T-helper 2 cell treated with Interferon-gamma antibody and Interleukin-4, amounts not matched to agents 100 ng/mL and 5 ng/mL, for 36 hours (primary cell): ENCODE measurements around the gene NKIRAS2. TPM values are rescaled to one million over a fixed set of nuclear protein-coding genes. Genes with fewer than 3 reads are reported as not detected.

Experiments
- intact Hi-C: fragments of 100-400 bp; cut with micrococcal nuclease; formaldehyde crosslinking; loops from one replicate; pipeline ENCODE4 v1.15.1; 2023
- total RNA-seq: library from RNA; stranded (reverse); gene quantifications from 2 replicates; pipeline ENCODE4 v1.2.3, GENCODE V29; 2022

NKIRAS2 gene
- total RNA-seq, 1 donor from 2014 or later, result 24.7 TPM

DNA sequence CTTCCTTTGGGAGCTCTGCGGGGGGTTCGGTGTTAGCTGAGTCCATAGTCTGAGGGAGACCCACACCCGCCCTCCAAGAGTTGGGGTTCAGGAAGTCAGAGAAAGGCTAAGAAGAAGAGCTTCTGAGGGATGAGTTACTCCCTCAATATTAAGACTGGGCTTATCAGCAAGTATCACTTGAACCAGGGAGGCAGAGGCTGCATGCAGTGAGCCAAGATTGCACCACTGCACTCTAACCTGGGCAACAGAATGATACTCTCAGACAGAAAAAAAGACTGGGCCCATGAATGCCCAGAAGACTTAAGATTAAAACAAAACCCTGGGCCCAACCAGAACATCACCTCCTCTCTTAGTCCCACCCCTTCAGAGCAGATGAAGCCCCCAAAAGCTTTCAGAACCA lies 6.0 kb downstream of the NKIRAS2 start:
- intact Hi-C loops, result loop anchor here (1.0 to 10.0 kb wide), 3 partner anchors 41 to 291 kb away; partner anchors contain the start of gene HAP1

DNA sequence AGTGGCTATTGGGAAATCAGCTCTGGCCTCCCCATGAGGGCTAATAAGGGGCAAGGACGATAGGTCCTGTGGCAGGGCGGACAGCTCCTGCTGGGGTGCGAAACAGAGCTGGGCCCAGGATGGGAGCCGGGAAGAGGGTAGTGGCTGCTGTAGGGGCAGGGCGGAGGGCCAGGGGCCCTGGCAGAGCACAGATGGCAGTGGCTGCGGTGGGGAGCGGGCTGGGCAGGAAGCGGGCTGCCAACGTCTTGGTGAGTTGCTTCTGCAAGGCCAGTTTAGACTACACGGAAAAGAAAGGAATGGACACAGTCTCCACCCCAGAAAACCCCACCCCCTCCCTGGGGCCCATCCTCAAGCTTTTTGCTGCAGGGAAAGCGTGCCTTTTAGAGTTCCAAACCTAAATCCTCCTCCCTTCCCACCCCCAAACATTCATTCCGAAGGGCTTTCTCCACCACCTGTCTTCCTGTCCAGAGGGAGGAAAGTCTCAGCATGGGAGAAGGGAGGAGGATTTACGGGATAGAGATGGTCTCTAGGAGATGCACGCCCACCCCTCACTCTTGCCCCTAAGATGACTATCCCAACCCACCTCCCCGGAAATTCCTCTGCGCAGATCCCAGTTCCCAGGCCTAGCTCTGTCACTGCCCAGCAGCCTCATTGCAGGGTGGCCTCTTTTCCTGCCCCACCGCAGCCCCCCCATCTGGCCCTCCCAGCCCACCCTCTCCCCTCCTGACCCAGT lies 7.1 kb downstream of the NKIRAS2 start:
- intact Hi-C loops, result loop anchor here (5.0 to 10.0 kb wide), 2 partner anchors 40 to 292 kb away; partner anchors contain the start of gene HAP1

DNA sequence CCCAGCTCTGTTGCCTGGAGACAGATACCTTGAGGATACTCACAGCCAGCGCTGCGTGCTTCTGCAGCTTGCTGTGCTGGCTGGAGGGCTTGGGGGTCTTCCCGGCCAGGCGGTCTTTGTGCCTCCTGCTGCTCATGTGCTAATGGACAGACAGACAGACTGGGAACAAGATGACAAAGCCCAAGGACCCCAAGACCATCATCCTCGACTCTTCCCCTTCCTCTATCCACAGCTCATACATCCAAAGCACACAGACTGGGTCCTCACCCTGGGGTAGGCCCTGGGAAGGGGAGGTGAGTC lies 7.7 kb downstream of the NKIRAS2 start:
- intact Hi-C loops, result loop anchor here (5.0 to 10.0 kb wide), 2 partner anchors 40 to 293 kb away; partner anchors contain the start of gene HAP1

DNA sequence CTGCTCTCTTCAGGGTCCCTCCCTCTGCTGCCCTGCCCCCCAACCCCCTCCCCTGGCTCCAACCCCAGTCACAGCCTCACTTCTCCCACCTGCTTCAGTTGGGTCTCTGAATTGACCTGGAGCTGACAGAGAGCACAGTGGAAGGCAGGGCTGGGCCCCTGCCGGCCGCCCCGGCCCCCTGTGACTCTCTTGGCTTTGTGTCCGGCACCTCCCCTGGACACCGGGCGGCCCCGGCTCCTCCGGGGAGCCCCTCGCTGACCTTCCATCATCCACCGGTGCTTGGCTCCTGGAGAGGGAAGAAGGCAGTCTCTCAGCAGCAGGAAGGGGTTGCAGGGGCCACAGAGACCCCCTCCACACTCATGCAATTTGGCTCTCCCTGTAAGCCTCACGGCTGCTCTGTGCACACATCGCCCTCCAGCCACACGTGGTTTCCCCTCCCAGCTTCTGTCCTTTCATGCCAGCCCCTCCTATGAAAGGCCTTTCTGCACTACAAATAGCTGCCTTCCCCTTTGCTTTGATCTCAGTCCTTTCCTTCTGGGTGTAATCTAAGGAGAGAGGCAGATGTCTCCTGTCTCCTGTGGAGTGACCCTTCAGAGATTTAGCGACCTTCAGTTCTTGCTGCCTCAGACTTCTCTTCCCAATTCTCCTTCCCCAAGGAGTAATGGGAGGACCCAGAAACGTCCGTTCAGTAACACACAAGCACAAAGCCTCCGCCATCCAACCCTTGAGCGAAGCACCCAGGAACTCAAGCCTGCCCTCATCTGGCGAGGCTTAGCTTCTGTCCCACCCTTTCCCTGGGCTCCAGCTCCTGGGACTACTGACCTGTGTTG lies 8.3 kb downstream of the NKIRAS2 start:
- intact Hi-C loops, result loop anchor here (5.0 to 10.0 kb wide), 2 partner anchors 39 to 293 kb away; partner anchors contain the start of gene HAP1

DNA sequence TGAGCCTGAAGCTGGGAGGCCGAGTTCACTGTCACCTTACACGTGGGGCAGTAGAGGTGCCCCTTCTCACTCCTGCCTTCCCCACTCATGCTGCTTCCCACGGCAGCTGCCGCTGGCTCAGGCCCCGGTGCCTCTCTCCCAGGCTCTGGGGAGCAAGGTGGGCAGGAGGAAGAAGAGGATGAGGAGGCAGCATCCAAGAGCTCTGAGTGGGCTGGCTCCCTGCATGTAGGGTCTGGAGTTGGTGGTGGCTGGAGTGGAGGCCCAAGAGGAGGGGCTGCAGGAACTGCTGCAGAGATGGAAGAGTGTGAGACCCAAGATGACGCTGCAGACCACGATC lies 8.9 kb downstream of the NKIRAS2 start:
- intact Hi-C loops, result loop anchor here (5.0 to 10.0 kb wide), 2 partner anchors 39 to 294 kb away; partner anchors contain the start of gene HAP1

DNA sequence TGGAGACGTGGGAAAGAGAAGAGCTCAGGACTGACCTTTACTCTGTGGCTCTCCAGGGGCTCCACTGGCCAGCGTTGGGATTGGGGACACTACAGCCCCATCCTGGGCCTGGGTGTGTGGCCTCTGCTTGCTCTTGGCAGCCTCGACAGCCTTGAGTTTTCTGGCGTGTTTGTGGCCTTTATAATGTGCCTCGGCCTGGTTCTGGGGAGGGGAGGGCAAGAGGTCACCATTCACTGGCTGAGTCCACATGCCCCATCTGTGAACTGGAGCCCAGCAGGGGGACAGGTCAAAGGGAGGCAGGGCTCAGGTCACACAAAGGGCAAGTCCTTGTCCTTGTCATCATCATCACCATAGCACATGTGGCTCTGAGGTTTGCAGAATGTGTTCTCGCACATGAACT lies 11.7 kb downstream of the NKIRAS2 start:
- intact Hi-C loops, result no loop called here

DNA sequence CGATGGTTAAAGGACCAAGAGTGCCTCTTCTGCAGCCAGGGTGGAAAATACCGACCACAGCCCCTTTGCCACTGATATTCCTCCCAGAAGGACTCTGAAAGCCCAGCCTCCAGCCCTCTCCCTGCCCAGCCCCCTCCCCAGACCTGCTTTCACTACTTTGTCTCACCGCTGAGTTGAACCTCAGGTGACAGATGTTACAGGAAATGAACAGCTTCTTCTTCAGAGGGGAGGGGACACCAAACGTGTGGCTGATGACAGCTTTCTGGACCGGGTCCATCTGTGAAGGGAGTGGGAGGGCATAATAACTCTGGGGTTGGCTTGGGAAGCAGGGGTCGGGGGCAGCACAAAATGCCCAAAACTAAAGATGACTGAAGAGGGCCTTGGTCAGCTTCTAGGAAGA lies 14.2 kb downstream of the NKIRAS2 start:
- intact Hi-C loops, result no loop called here

DNA sequence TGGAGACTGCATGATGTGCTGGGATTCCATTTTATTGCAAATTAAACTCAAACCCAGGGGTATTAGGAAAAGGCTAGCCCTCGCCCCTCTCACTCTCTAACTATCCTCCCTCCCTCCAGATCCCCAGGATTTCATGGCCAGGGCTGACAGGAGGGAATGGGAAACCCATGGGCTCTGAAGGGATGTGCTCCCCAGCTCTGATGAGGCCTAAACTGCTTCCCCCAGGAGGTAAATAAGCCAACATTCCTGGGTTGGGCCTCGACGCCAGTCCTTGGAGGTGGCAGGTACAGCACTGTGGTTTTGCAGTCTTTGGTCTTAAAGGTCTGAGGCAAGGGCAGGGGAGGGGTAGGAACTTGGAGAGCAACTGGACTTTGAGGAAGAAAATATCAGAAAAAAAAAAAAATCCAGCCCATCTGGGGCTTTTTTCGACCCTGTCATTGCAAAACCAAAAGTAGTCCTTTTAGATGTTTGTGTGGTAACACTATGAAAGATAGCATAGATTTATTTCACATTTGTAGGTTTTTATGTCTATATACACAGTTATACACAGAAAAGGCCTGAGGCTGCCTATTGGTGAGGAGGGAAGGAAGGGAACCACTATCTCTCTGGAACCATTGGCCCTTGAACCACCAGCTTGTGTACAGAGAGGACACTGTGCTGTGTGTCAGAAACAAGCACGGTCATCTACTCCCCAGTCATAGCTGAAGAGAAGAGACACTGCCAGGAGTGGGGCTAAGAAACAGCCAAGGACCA lies 18.5 kb downstream of the NKIRAS2 start:
- intact Hi-C loops, result no loop called here

DNA sequence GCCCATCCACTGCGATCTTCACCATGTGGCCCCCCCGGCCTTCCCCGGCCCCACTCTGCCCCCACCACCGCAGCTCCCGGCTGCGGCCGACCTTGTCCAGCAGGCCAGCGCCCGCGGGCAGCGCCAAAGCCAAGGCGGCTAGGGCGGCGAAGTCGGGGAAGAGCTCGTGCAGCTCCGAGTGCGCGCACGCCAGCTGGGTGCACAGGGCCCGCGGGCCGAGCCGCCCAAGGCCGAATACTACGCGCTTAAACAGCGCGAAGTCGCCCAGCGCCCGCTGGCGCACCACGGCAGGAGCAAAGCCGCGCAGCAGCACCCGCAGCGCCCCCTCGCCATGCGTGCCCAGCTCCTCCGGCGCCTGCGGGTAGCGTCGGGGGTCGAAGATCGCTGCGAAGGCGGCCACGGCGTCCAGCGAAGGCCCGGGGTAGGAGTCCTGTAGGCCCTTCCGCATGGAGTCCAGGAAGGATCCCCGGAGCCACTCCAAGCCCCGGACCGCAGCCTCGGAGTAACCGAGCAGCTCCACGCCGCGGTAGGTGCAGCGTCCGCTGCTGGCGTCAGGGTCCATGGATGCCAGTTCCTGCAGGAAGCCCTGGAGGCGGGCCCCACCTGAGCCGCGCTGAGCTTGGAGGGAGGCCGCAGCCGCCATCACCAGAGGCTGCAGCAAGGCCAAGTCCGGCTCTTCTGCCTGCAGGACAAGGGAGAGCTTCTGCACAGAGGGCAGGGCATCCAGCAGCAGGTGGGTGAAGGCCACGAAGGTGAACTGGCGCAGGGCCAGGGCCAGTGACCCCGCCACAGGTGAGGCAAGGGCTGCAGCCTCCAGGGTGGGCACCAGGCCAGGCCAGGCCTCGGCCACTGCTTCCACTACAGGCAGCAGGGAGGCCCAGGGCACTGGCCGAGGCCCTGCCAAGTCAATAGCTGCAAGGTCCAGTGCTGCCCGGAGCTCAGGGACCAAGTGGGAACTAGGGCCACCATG lies 20.2 kb downstream of the NKIRAS2 start:
- intact Hi-C loops, result no loop called here

DNA sequence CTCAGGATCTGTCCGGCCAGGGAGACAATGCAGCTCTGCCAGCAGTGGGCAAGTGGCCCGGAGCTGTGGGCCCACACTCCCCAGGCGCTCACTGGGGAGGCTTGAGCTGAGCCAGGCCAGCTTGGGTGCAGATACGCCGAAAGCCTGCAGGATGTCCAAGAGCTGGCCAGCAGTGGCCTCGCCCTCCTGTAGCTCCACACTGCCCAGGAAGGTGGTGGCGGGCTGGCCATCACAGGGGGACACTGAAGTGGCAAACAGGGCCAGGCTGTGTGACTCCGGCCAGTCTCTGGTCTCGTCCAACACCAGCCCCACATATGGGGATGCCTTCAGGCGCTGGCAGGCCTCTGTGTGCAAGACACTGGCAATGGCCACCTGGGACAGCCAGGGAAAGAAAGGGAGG lies 20.9 kb downstream of the NKIRAS2 start:
- intact Hi-C loops, result no loop called here

DNA sequence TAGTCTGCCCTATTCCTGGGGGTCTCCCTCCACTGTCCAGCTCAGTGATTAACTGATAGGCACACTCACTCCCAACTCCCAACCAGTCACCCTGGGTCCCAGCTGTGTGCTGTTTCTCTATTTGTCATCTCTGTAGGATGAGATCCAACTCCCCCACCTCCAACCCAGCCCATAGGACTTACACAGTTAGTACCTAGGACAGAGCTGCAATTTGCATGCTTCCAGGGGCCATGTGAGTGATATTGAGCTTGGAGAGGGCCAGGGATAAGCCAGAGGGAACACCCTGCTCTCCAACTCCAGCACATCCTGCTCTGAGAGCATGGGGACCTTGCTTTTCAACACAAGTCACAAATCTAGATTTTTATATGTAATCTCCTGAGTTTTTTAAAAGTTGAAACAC lies 21.7 kb downstream of the NKIRAS2 start:
- intact Hi-C loops, result no loop called here

DNA sequence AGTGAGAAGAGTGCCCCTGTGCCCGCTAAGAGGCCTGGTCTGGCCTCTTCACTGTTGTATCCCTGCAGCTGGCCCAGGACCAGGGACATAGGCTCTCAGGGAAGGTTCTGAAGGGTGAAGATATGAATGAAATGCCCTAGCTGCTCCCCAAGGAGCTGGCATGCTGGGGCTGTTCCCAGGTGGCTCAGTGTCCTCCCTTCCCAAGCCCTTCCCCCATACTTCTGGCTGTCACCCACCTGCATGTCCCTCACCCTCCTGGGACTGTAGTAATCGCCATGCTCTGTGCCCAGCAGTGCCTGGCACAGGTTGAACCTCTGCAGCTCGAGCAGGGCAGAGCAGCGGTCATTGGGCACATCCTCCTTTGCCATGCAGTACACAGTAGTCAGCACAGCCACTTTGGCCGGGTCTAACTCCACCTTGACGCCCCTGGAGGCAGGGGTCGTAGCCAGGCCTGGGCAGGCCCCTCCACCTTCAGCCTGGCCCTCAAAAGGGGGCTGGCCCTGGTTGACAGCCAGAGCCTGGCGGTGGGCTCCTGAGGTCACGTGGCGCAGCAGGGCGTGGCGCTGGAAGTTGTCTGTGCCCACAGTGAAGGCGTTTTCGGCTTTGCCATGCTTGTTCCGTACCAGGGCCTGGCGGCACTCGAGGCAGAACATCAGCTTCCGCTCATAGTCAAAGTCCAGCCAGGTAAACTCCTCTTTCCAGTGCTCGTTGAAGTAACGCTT lies 22.9 kb downstream of the NKIRAS2 start:
- intact Hi-C loops, result no loop called here

DNA sequence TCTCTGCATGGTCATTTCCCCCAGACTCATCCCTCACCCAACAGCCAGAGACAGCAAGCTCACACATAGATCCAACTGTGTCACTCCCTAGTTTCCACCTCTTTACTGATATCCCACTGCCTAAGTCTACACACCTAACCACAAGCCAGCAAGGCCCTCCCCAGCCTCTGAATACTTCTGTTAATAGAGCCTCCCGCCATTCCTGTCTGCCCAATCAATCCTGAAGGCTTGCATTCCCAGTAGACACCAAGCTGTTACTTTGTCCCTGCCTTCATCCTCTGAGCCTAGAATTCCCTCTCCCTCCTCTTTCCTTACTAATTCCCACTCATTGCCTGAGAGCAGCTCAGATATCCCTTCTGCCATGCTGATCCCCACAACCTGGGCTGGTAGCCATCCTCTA lies 25.8 kb downstream of the NKIRAS2 start:
- intact Hi-C loops, result no loop called here

DNA sequence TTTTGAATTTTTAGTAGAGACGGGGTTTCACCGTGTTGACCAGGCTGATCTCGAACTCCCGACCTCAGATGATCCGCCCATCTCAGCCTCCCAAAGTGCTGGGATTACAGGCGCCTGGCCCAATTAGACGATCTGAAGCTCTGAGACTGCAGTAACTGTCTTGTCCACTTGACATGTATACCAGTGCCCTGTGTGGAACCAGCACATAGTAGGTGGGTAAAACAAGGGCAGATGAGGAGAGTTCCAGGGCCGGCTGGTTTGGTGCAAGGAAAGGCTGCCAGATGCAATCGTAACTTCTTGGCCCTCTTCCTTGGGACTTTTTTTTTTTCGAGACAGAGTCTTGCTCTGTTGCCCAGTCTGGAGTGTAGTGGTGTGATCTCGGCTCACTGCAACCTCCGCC lies 27.5 kb downstream of the NKIRAS2 start:
- intact Hi-C loops, result no loop called here

DNA sequence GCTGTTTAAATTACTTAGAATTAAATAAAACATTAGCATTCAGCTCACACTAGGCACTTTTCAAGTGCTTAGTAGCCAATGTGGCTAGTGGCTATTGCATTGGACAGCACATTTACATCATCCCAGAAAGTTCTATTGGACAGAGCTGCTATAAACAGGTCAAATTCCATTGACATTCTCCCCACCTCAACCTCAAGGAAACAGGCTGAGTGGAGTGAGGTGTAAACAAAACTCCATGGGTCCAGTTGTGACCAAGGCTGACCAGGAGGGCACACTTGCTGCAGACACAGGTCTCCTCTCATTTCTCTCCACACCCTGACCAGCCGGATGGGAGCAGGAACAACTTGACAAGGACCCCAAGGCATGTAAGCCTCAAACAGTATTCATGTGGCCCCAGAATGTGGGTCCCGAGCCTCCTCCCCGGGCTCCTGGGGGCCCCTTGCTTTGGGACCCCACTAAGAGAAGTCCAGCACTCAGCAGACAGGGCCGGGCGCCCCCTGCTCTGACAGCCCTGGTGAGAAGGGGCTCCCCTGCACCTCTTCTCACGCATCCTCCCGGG lies 30.0 kb downstream of the NKIRAS2 start:
- intact Hi-C loops, result no loop called here

DNA sequence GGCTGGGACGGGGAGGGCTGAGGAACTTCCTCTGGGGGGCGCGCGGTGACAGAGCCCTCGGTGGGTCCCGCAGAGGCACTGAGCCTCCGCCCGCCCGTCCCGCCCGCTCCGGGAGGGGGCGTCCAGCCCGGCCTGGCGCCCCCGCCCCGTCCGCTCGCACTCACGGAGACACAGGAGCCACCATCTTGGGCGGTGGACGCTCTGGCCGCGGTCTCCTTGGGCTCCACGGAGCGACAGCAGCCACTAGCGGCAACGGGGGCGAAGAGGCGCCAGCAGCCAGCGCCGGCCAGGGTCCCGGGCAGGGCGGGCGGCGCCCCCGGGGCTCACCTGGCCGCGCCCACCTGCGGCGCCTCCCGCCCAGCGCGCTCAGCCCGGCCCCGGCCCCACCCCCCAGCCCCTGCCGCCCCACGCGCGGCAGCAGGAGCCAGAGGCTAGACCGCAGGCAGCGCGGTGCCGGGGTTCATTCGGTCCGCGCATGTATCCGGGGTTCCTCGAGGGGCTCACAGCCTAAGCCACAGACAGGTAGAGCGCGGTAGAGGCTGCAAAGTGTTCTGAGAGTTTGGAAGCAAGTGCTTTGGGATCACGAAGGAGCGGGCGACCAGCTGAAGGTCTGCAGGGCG lies 30.6 kb downstream of the NKIRAS2 start, which contains the start of gene C17orf113:
Gene C17orf113, minus strand, starts transcription at position 209 of the 620 bp plus-strand sequence. CDS start 7,225 bp downstream, outside the sequence.
- intact Hi-C loops, result no loop called here

DNA sequence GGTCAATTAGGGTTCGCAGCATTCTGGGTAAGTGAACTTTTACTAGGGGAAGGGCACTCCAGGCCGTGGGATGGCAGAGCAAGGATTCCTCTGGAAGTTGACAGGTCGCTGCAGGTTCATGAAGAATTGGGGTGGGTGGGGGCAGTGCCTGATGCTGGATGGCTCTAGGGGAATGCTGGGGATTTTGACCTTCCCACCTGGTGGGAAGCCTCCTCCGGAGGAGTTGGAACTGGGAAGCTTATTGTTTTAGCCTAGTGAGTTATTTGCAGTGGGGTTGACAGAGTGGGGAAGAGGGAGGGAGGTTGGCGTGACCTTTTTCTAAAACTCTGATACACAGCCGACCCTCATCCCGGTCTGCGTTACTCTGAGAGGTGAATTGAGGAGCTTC lies 31.1 kb downstream of the NKIRAS2 start:
- intact Hi-C loops, result no loop called here

DNA sequence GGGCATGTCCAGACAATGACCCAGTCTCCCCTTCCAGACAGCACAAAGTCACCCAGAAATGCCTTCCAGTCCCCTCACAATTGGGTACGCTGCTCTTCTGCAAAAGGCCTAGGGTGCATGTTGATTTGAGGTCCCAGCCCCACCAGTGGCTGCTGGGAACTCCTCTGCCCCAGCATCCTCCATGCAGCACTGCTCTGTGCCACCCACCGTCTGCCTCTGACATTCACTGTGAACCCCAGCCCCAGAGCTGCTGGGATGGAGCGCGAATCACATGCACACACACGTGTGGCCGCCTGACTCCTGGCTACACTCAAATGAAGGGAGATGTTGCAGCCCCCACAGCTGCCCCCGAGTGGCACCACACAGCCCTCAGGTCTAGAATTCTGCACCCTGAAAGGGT lies 31.8 kb downstream of the NKIRAS2 start:
- intact Hi-C loops, result no loop called here

DNA sequence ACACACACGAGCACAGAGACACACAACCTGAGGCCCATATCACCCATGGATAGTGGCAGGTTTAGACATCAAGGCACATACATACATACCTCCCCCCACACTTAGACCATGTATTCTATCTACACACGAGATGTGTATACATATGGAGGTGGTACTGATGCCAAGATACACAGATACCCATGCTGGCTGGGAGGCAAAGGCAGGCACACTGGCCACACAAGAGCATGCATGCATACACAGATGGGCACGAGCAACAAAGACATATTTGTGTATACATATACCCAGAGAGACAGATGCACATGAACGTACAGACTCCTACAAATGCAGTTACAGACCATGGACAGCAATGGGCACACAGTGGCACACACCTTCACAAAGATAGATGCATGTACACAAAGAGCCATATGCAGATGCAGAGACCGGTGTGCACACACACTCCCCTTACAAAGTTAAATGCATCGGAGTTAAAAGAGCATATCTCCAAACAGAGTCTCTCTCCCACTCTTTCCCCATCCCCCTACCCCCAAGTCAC lies 32.5 kb downstream of the NKIRAS2 start:
- intact Hi-C loops, result no loop called here
